Neural progenitor cell (in vitro differentiated cells): Measurements from ENCODE around the gene CAPN10. TPM values are rescaled to one million over a fixed set of nuclear protein-coding genes. Genes with fewer than 3 reads are reported as not detected.
A peak's percentile ranks its signal among the peaks of the same experiment; 100 is the strongest.

Experiments used
- DNase-seq: peaks from one replicate; pipeline ENCODE4 v3.0.0-alpha.2; 2016; ENCODE audit warnings: low spot score
- H2AFZ ChIP-seq: fragments of 200-600 bp; sonication (generic); replicated peaks from 2 replicates; pipeline ENCODE4 v1.6.1; 2016; ENCODE audit warnings: antibody characterized with exemption
- H3F3A ChIP-seq: fragments of 200-600 bp; sonication (generic); 2 replicates; pipeline ENCODE4 v1.6.1; 2016; ENCODE audit warnings: antibody characterized with exemption, low read depth
- H3K27ac ChIP-seq: fragments of 200-600 bp; sonication (generic); 2 replicates; pipeline ENCODE4 v1.5.1; 2016; ENCODE audit warnings: mild to moderate bottlenecking
- H3K27me3 ChIP-seq: fragments of 200-600 bp; sonication (generic); 2 replicates; pipeline ENCODE4 v1.6.1; 2016; ENCODE audit warnings: mild to moderate bottlenecking, moderate library complexity
- H3K36me3 ChIP-seq: fragments of 200-600 bp; sonication (generic); 2 replicates; pipeline ENCODE4 v1.5.1; 2016
- H3K4me1 ChIP-seq: fragments of 200-600 bp; sonication (generic); 2 replicates; pipeline ENCODE4 v1.6.1; 2016; ENCODE audit warnings: mixed run types
- H3K4me2 ChIP-seq: fragments of 200-600 bp; sonication (generic); 2 replicates; pipeline ENCODE4 v1.6.1; 2016
- H3K4me3 ChIP-seq: fragments of 200-600 bp; sonication (generic); 2 replicates; pipeline ENCODE4 v1.5.1; 2016
- H3K79me2 ChIP-seq: fragments of 200-600 bp; sonication (generic); 2 replicates; pipeline ENCODE4 v1.6.1; 2016; ENCODE audit warnings: low read depth
- H3K9ac ChIP-seq: fragments of 200-600 bp; sonication (generic); 2 replicates; pipeline ENCODE4 v1.6.1; 2016
- H3K9me3 ChIP-seq: fragments of 200-600 bp; sonication (generic); 2 replicates; pipeline ENCODE4 v1.5.1; 2016; ENCODE audit warnings: low read depth
- H4K20me1 ChIP-seq: fragments of 200-600 bp; sonication (generic); 2 replicates; pipeline ENCODE4 v1.6.1; 2016; ENCODE audit warnings: low read depth
- H3K27ac Mint-ChIP-seq: 3 replicates; pipeline ENCODE4 v1.8.0; 2021; ENCODE audit warnings: mixed read lengths
- H3K27me3 Mint-ChIP-seq: 2 replicates; pipeline ENCODE4 v1.8.0; 2022; ENCODE audit warnings: low read depth, mild to moderate bottlenecking, inconsistent platforms, moderate library complexity, mixed read lengths; ENCODE audit not compliant: insufficient read depth
- H3K36me3 Mint-ChIP-seq: 3 replicates; pipeline ENCODE4 v1.8.0; 2021; ENCODE audit warnings: mixed read lengths
- H3K4me1 Mint-ChIP-seq: 3 replicates; pipeline ENCODE4 v1.8.0; 2021; ENCODE audit warnings: mixed read lengths
- H3K4me3 Mint-ChIP-seq: 3 replicates; pipeline ENCODE4 v1.8.0; 2021; ENCODE audit warnings: mild to moderate bottlenecking, moderate library complexity, mixed read lengths
- H3K9me3 Mint-ChIP-seq: 3 replicates; pipeline ENCODE4 v1.8.0; 2020; ENCODE audit warnings: mixed read lengths
- CTCF ChIP-seq: fragments of 200-600 bp; sonication (generic); IDR thresholded peaks from 2 replicates; pipeline ENCODE4 v1.5.1; 2017; ENCODE audit warnings: antibody characterized with exemption, mild to moderate bottlenecking
- EZH2 ChIP-seq: fragments of 200-600 bp; sonication (generic); IDR thresholded peaks from 2 replicates; pipeline ENCODE4 v1.6.1; 2017; ENCODE audit warnings: antibody characterized with exemption, mild to moderate bottlenecking, moderate library complexity
- EZH2phosphoT487 ChIP-seq: fragments of 200-600 bp; sonication (generic); IDR thresholded peaks from 2 replicates; pipeline ENCODE4 v1.6.1; 2017; ENCODE audit warnings: antibody characterized with exemption
- total RNA-seq: library from RNA; depleted of rRNA; stranded (reverse); fragments of >200 nt; gene quantifications from 2 replicates; pipeline ENCODE4 v1.2.3, GENCODE V29; 2015; ENCODE audit warnings: low replicate concordance

CAPN10 gene
- total RNA-seq, 1 donor from 2014 or later, result 16.1 TPM

GRCh38 chr2:240601831-240602160 lies 15.3 kb downstream of the CAPN10 start:
- H3K79me2 ChIP-seq, result no peaks in the 10 kb centered on the region
- no peak overlapping the region for H2AFZ ChIP-seq
- Mint-ChIP-seq H3K9me3 (no peaks in the 10 kb centered on the region), H3K4me1 (peaks cover 6% of the 10 kb centered on the region), H3K27ac (no peak overlapping the region), H3K36me3 (peaks cover 3% of the 10 kb centered on the region), H3K27me3 (no peaks in the 10 kb centered on the region), H3K4me3 (no peak overlapping the region)
- H3K9me3 ChIP-seq, result no peaks in the 10 kb centered on the region
- no peak for DNase-seq
- H4K20me1 ChIP-seq, result no peaks in the 10 kb centered on the region
- H3K4me1 ChIP-seq, result no peaks in the 10 kb centered on the region
- H3K27me3 ChIP-seq, result no peaks in the 10 kb centered on the region
- H3F3A ChIP-seq, result no peaks in the 10 kb centered on the region
- no peaks in the 10 kb centered on the region for H3K36me3 ChIP-seq
- no peak overlapping the region for H3K9ac ChIP-seq
- no peak for TF ChIP-seq CTCF
- no peak for TF ChIP-seq EZH2phosphoT487
- TF ChIP-seq EZH2, result no peak
- H3K4me2 ChIP-seq, result no peak overlapping the region
- no peak overlapping the region for H3K4me3 ChIP-seq
- no peak overlapping the region for H3K27ac ChIP-seq

- H3K27me3 ChIP-seq, result no peaks in the 10 kb centered on the region
- no peak overlapping the region for H2AFZ ChIP-seq
- H3K9me3 ChIP-seq, result no peaks in the 10 kb centered on the region
- no peaks in the 10 kb centered on the region for H3K4me1 ChIP-seq
- no peaks in the 10 kb centered on the region for H3K79me2 ChIP-seq
- H3K36me3 Mint-ChIP-seq, result peaks cover 3% of the 10 kb centered on the region
- no peaks in the 10 kb centered on the region for H3K36me3 ChIP-seq
- no peaks in the 10 kb centered on the region for H3K27me3 Mint-ChIP-seq
- H3K9me3 Mint-ChIP-seq, result no peaks in the 10 kb centered on the region
- H3K27ac ChIP-seq, result no peak overlapping the region
- H3K4me2 ChIP-seq, result no peak overlapping the region
- DNase-seq, result no peak
- no peaks in the 10 kb centered on the region for H4K20me1 ChIP-seq
- TF ChIP-seq EZH2phosphoT487 (no peak), CTCF (no peak), EZH2 (no peak)
- H3F3A ChIP-seq, result no peaks in the 10 kb centered on the region
- H3K4me1 Mint-ChIP-seq, result peaks cover 6% of the 10 kb centered on the region
- no peak overlapping the region for H3K9ac ChIP-seq
- no peak overlapping the region for H3K4me3 ChIP-seq
- H3K27ac Mint-ChIP-seq, result no peak overlapping the region
- H3K4me3 Mint-ChIP-seq, result no peak overlapping the region
Measured at GRCh38 chr2:240602266-240603050, 15.9 kb downstream of the CAPN10 start.

DNA sequence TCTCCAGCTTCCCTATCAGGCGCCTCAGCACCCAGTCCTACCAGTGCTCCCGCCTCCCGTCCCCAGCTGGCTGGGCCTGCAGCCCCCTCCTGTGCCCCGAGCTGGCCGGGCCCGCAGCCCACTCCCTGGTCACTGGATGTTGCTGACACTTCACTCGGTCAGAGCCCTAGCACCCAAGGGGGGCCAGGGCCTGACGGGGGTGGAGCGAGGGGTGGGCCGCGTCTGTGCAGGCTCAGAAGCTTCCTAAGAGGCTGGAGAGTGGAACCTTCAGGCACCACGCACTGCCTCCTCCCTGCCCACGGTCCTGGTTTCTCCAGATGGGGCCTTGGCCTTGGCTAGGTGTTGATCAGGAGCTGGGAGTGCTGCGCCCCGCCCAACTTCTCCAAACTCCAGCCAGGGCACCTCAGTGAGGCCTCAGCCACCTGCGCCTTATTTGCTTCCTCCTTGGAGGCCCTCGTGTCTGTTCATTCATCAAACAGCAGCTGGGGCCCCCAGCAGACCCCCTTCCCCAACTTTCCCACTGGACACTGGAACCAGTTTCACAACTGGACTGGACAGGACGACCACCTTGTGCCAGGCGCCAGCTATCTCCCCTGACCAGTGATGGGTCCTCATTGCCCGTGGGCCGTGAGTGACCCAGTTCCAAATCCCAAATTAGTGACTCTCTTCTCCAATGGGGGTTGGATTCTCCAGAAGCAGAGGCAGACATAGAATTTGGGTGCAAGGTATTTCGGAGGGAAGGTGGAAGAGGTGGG lies 16.7 kb downstream of the CAPN10 start:
- Histone ChIP-seq H2AFZ (no peak overlapping the region), H3K27ac (no peak overlapping the region), H3K4me2 (no peak overlapping the region), H3F3A (no peaks in the 10 kb centered on the region), H3K4me3 (no peak overlapping the region), H3K9me3 (no peaks in the 10 kb centered on the region), H4K20me1 (no peaks in the 10 kb centered on the region), H3K27me3 (peaks cover 3% of the 10 kb centered on the region), H3K36me3 (no peaks in the 10 kb centered on the region), H3K79me2 (no peaks in the 10 kb centered on the region), H3K4me1 (no peaks in the 10 kb centered on the region), H3K9ac (no peak overlapping the region)
- Mint-ChIP-seq H3K4me1 (peaks cover 6% of the 10 kb centered on the region), H3K4me3 (peak overlapping the region; percentile 41), H3K27me3 (no peaks in the 10 kb centered on the region), H3K27ac (no peak overlapping the region), H3K9me3 (no peaks in the 10 kb centered on the region), H3K36me3 (peaks cover 3% of the 10 kb centered on the region)
- TF ChIP-seq EZH2phosphoT487 (no peak), CTCF (no peak), EZH2 (no peak)
- no peak for DNase-seq
